GM23338 (cell line): Measurements from ENCODE around the gene OGT. TPM values are rescaled to one million over a fixed set of nuclear protein-coding genes. Genes with fewer than 3 reads are reported as not detected.

Experiments used
- ATAC-seq: fragments of 200-7000 bp; cut with Tn5 transposase; 3 replicates; pipeline ENCODE4 v1.9.1; 2020
- DNase-seq: peaks from one replicate; pipeline ENCODE4 v3.0.0-alpha.2; 2015; ENCODE audit warnings: low spot score
- H2AFZ ChIP-seq: fragments of 200-600 bp; sonication (generic); 2 replicates; pipeline ENCODE4 v1.8.0; 2016; ENCODE audit warnings: antibody characterized with exemption, mild to moderate bottlenecking, moderate library complexity
- H3F3A ChIP-seq: fragments of 200-600 bp; sonication (generic); replicated peaks from 2 replicates; pipeline ENCODE4 v1.8.0; 2017; ENCODE audit warnings: antibody characterized with exemption, mixed run types, low read depth
- H3K27ac ChIP-seq: fragments of 200-600 bp; sonication (generic); 2 replicates; pipeline ENCODE4 v1.6.1; 2016; ENCODE audit warnings: low read depth
- H3K27me3 ChIP-seq: fragments of 200-600 bp; sonication (generic); 2 replicates; pipeline ENCODE4 v1.8.0; 2016; ENCODE audit warnings: mild to moderate bottlenecking, mixed run types, moderate library complexity; ENCODE audit not compliant: insufficient read depth
- H3K36me3 ChIP-seq: fragments of 200-600 bp; sonication (generic); 2 replicates; pipeline ENCODE4 v1.8.0; 2016; ENCODE audit warnings: mild to moderate bottlenecking; ENCODE audit not compliant: insufficient read depth
- H3K4me1 ChIP-seq: fragments of 200-600 bp; sonication (generic); 2 replicates; pipeline ENCODE4 v1.8.0; 2016; ENCODE audit warnings: mild to moderate bottlenecking, moderate library complexity; ENCODE audit not compliant: insufficient read depth
- H3K4me2 ChIP-seq: fragments of 200-600 bp; sonication (generic); 2 replicates; pipeline ENCODE4 v1.7.1; 2017; ENCODE audit warnings: mixed run types
- H3K4me3 ChIP-seq: fragments of 200-600 bp; sonication (generic); 2 replicates; pipeline ENCODE4 v1.6.1; 2016; ENCODE audit warnings: mixed run types
- H3K79me2 ChIP-seq: fragments of 200-600 bp; sonication (generic); replicated peaks from 2 replicates; pipeline ENCODE4 v1.8.0; 2017; ENCODE audit warnings: mild to moderate bottlenecking; ENCODE audit not compliant: insufficient read depth
- H3K9me2 ChIP-seq: fragments of 200-600 bp; sonication (generic); 2 replicates; pipeline ENCODE4 v1.8.0; 2017; ENCODE audit not compliant: insufficient read depth
- H4K20me1 ChIP-seq: fragments of 200-600 bp; sonication (generic); replicated peaks from 2 replicates; pipeline ENCODE4 v1.8.0; 2017; ENCODE audit warnings: mild to moderate bottlenecking; ENCODE audit not compliant: insufficient read depth
- H3K27ac Mint-ChIP-seq: 2 replicates; pipeline ENCODE4 v1.8.0; 2020; ENCODE audit warnings: inconsistent platforms, mild to moderate bottlenecking, moderate library complexity, mixed read lengths
- H3K27me3 Mint-ChIP-seq: 3 replicates; pipeline ENCODE4 v1.8.0; 2022; ENCODE audit warnings: low read depth, mild to moderate bottlenecking, moderate library complexity, mixed read lengths, inconsistent platforms; ENCODE audit not compliant: insufficient read depth, poor library complexity
- H3K36me3 Mint-ChIP-seq: 3 replicates; pipeline ENCODE4 v1.8.0; 2021; ENCODE audit warnings: low read depth, mild to moderate bottlenecking, inconsistent platforms, moderate library complexity, mixed read lengths
- H3K4me1 Mint-ChIP-seq: 3 replicates; pipeline ENCODE4 v1.8.0; 2020; ENCODE audit warnings: mild to moderate bottlenecking, inconsistent platforms, mixed read lengths
- H3K4me3 Mint-ChIP-seq: 3 replicates; pipeline ENCODE4 v1.8.0; 2021; ENCODE audit warnings: moderate library complexity, mild to moderate bottlenecking, inconsistent platforms, mixed read lengths
- H3K9me3 Mint-ChIP-seq: 3 replicates; pipeline ENCODE4 v1.8.0; 2020; ENCODE audit warnings: moderate library complexity, mild to moderate bottlenecking, inconsistent platforms, mixed read lengths
- EZH2 ChIP-seq: fragments of 200-600 bp; sonication (generic); IDR thresholded peaks from one replicate; pipeline ENCODE4 v1.8.0; 2017; ENCODE audit warnings: antibody characterized with exemption, mild to moderate bottlenecking, low read depth; ENCODE audit not compliant: unreplicated experiment
- JUNB ChIP-seq: IDR thresholded peaks from one replicate; pipeline ENCODE4 v1.6.1; 2016; ENCODE audit warnings: antibody characterized with exemption; ENCODE audit not compliant: unreplicated experiment
- POLR2AphosphoS5 ChIP-seq: IDR thresholded peaks from 2 replicates; pipeline ENCODE4 v1.6.1; 2016; ENCODE audit warnings: antibody characterized with exemption, low read depth
- ZNF331 ChIP-seq: fragments of 250-450 bp; sonication (Bioruptor Pico); IDR thresholded peaks from 2 replicates; pipeline ENCODE4 v1.5.0; 2020; ENCODE audit warnings: low read depth, mild to moderate bottlenecking, moderate library complexity
- polyA plus RNA-seq: library from polyadenylated mRNA; unstranded; fragments of >200 nt; fragmentation: Nextera tagmentation; extraction: Ambion mirVana; gene quantifications from 2 replicates; pipeline ENCODE4 v1.2.1, GENCODE V29; 2016
- total RNA-seq: library from RNA; depleted of rRNA; stranded (reverse); fragments of >200 nt; shearing (Covaris generic); gene quantifications from 2 replicates; pipeline ENCODE4 v1.2.3, GENCODE V29; 2014
- TF ChIP-seq, protein P1 (sequence below): fragments of 250-450 bp; sonication (Bioruptor Pico); IDR thresholded peaks from 2 replicates; pipeline ENCODE4 v1.5.0; 2020; ENCODE audit warnings: mild to moderate bottlenecking, moderate library complexity
- TF ChIP-seq, protein P2 (sequence below), 2 experiments: fragments of 200-600 bp in 1 of 2; sonication (generic) in 1 of 2; conservative IDR thresholded peaks; 2 replicates each; pipeline versions ENCODE4 v1.5.1 to v1.6.1; 2016 to 2017; ENCODE audit warnings: antibody characterized with exemption in 2 of 2, low read depth in 2 of 2, mild to moderate bottlenecking in 2 of 2, moderate library complexity in 1 of 2

Gene OGT
- total and polyA plus RNA-seq, 2 experiments from 2014 or later = 43.3 to 163 TPM

GRCh38 chrX:71577682-71578081, 44.8 kb downstream of the OGT start (continued):
- TF ChIP-seq, protein P1, sequence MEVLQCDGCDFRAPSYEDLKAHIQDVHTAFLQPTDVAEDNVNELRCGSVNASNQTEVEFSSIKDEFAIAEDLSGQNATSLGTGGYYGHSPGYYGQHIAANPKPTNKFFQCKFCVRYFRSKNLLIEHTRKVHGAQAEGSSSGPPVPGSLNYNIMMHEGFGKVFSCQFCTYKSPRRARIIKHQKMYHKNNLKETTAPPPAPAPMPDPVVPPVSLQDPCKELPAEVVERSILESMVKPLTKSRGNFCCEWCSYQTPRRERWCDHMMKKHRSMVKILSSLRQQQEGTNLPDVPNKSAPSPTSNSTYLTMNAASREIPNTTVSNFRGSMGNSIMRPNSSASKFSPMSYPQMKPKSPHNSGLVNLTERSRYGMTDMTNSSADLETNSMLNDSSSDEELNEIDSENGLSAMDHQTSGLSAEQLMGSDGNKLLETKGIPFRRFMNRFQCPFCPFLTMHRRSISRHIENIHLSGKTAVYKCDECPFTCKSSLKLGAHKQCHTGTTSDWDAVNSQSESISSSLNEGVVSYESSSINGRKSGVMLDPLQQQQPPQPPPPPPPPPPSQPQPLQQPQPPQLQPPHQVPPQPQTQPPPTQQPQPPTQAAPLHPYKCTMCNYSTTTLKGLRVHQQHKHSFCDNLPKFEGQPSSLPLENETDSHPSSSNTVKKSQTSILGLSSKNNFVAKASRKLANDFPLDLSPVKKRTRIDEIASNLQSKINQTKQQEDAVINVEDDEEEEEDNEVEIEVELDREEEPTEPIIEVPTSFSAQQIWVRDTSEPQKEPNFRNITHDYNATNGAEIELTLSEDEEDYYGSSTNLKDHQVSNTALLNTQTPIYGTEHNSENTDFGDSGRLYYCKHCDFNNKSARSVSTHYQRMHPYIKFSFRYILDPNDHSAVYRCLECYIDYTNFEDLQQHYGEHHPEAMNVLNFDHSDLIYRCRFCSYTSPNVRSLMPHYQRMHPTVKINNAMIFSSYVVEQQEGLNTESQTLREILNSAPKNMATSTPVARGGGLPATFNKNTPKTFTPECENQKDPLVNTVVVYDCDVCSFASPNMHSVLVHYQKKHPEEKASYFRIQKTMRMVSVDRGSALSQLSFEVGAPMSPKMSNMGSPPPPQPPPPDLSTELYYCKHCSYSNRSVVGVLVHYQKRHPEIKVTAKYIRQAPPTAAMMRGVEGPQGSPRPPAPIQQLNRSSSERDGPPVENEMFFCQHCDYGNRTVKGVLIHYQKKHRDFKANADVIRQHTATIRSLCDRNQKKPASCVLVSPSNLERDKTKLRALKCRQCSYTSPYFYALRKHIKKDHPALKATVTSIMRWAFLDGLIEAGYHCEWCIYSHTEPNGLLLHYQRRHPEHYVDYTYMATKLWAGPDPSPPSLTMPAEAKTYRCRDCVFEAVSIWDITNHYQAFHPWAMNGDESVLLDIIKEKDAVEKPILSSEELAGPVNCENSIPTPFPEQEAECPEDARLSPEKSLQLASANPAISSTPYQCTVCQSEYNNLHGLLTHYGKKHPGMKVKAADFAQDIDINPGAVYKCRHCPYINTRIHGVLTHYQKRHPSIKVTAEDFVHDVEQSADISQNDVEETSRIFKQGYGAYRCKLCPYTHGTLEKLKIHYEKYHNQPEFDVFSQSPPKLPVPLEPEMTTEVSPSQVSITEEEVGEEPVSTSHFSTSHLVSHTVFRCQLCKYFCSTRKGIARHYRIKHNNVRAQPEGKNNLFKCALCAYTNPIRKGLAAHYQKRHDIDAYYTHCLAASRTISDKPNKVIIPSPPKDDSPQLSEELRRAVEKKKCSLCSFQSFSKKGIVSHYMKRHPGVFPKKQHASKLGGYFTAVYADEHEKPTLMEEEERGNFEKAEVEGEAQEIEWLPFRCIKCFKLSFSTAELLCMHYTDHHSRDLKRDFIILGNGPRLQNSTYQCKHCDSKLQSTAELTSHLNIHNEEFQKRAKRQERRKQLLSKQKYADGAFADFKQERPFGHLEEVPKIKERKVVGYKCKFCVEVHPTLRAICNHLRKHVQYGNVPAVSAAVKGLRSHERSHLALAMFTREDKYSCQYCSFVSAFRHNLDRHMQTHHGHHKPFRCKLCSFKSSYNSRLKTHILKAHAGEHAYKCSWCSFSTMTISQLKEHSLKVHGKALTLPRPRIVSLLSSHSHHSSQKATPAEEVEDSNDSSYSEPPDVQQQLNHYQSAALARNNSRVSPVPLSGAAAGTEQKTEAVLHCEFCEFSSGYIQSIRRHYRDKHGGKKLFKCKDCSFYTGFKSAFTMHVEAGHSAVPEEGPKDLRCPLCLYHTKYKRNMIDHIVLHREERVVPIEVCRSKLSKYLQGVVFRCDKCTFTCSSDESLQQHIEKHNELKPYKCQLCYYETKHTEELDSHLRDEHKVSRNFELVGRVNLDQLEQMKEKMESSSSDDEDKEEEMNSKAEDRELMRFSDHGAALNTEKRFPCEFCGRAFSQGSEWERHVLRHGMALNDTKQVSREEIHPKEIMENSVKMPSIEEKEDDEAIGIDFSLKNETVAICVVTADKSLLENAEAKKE (CRISPR knock-in tag) = no peak
- TF ChIP-seq JUNB (no peak), ZNF331 (no peak), POLR2AphosphoS5 (no peak), EZH2 (no peak)
- TF ChIP-seq, protein P2, sequence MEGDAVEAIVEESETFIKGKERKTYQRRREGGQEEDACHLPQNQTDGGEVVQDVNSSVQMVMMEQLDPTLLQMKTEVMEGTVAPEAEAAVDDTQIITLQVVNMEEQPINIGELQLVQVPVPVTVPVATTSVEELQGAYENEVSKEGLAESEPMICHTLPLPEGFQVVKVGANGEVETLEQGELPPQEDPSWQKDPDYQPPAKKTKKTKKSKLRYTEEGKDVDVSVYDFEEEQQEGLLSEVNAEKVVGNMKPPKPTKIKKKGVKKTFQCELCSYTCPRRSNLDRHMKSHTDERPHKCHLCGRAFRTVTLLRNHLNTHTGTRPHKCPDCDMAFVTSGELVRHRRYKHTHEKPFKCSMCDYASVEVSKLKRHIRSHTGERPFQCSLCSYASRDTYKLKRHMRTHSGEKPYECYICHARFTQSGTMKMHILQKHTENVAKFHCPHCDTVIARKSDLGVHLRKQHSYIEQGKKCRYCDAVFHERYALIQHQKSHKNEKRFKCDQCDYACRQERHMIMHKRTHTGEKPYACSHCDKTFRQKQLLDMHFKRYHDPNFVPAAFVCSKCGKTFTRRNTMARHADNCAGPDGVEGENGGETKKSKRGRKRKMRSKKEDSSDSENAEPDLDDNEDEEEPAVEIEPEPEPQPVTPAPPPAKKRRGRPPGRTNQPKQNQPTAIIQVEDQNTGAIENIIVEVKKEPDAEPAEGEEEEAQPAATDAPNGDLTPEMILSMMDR (conservative IDR thresholded peaks at IDR 0.05; ENCODE audit: low read depth in 2 of 2) = no peak

DNA sequence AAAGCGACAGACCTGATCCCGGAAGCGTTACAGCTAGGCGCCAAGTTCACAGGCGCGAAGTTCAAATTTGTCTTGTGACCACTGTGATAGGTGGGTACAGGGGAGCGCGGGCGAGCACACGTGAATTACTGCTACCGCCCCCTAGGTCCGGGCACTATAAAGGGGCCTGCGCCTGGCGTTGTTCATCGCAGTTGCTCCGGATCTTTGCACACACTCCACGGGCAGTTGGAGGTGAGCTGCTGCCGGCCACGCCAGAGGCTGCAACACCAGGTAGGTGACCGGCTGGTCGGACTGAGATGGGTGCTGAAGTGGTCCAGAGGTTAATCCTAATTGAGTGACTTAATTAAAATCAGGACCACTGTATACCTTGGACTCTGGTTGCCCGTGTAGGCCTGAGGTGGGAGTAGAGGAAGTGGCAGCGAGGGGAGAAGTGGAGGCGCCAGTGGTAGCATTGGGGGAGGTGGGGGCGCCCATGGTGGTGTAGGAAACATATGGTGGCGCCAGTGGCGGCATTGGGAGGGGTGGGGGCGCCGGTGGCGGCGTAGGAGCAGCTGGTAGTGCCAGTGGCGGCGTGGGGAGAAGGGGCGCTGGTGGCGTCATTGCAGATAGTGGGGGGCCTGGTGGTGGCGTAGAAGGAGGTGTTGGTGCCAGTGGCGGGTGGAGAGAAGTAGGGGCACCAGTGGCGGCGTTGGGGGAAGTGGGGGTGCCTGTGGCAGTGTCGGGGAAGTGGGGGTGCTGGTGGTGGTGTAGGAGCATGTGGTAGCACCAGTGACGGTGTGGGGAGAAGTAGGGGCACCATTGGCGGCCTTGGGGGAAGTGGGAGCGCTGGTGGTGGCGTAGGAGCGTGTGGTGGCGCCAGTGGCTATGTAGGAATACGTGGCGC, 45.6 kb downstream of the OGT start, which contains the start of gene GCNA:
TSS of gene GCNA (plus strand) at position 185 of the 883 bp plus-strand sequence. CDS start 2,385 bp downstream, outside the sequence.
- Mint-ChIP-seq H3K9me3 (no peaks in the 10 kb centered on the region), H3K4me3 (no peak within 1 kb of the TSS), H3K27me3 (peaks cover 7% of the 10 kb centered on the region), H3K4me1 (peaks cover 5% of the 10 kb centered on the region; the same call in 2 of the 3 replicates), H3K27ac (no peak within 1 kb of the TSS), H3K36me3 (peaks cover 50% of the 10 kb centered on the region)
- H3K27me3 ChIP-seq = no peaks in the 10 kb centered on the region
- H3F3A ChIP-seq = no peaks in the 10 kb centered on the region
- DNase-seq (no peak), ATAC-seq (no peak)
- no peak within 1 kb of the TSS for H3K27ac ChIP-seq
- no peaks in the 10 kb centered on the region for H3K79me2 ChIP-seq
- H3K4me3 ChIP-seq = no peak within 1 kb of the TSS
- H3K4me1 ChIP-seq = no peaks in the 10 kb centered on the region
- no peak within 1 kb of the TSS for H2AFZ ChIP-seq
- H3K36me3 ChIP-seq = 0 out of 2 replicates have a peak, but pooled peaks cover 3% of the 10 kb centered on the region
- no peaks in the 10 kb centered on the region for H3K9me2 ChIP-seq
- H3K4me2 ChIP-seq = no peak within 1 kb of the TSS
- H4K20me1 ChIP-seq = no peaks in the 10 kb centered on the region
- TF ChIP-seq, protein P1 (CRISPR knock-in tag) = no peak
- TF ChIP-seq ZNF331 = no peak
